ENCODE data around the gene NUDT4.
"Not testable (repeated sequence)": the region's sequence is repeated elsewhere in the genome, so short reads cannot be mapped to it uniquely, and the experiment has no call there.

NUDT4 gene

DNA sequence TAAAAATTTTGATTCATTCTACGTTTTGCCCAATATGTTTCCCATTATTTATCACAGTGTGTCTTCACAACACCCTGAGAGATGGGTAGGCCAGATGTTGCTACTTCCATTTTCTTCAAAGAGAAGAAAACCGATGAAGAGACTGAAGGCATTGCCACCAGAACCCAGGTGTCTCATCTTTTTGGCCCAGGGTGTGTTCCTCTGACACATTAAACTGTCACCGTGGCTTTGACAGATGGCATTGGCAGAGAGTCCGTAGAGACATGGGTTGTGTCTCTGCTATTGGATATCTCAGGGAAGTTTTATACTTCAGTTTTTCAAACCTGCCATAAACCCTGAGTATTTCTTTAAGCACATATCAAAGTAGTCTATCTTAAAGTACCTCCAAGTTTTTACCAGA is 11.3 kb upstream of the NUDT4 start:
- no peak for DNase-seq

DNA sequence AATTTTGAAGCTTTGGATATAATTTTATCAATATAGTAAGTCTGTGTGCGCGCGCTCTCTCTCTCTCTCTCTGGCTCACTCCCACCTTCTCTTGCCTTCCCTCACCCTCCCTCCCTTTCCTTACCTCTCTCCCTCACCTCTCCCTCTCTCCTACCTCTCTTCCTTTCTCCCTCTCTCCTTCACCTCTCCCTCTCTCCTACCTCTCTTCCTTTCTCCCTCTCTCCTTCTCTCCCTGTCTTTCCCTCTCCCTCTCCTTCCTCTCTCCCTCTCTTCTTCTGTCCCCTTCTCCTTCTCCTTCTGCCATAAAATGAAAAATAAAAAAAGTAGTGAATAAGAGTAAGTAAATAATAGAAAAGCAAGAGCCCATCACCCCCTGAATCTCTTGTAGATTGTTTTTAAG is 9.0 kb upstream of the NUDT4 start:
- DNase-seq, result no peak

- DNase-seq, result no peak
Observed at GRCh38 chr12:93369505-93369904, 8.2 kb upstream of the NUDT4 start.

GRCh38 chr12:93370947-93371346 is 6.8 kb upstream of the NUDT4 start:
- DNase-seq, result no peak

DNA sequence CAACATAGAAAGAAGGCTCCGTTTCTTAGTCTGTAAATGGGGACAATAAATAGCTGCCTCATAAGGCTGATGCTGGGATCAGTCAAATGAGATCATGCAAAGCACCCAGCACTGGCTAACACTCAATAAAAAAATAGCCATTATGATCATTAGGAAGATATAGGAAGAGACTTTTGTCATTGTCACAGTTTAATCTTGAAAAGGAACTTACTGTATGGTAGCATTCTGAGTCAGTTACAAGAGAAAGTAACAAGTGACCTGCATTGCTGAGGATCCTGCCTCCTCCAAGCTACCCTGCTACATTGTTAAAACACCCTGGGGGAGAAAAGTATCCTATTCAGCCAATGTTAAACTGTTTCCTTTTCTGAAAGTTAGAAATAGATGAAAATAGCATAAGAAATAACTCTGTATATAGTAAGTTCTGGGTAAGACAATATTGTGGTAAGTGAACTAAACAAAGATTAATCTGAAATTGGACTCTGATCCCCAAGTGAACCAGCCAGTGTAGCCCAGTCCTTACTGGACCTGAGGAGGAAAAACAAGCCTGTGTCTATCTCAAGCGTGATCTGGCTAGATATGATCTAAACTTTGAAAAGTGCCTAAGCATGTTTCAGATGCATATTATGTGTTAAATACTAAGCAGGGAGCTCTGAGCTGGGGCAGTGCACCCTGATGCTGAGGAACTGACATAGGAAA is 3.6 kb upstream of the NUDT4 start:
- no peak for DNase-seq

- no peak for DNase-seq
Observed at GRCh38 chr12:93375906-93376305, 1.8 kb upstream of the NUDT4 start.

DNA sequence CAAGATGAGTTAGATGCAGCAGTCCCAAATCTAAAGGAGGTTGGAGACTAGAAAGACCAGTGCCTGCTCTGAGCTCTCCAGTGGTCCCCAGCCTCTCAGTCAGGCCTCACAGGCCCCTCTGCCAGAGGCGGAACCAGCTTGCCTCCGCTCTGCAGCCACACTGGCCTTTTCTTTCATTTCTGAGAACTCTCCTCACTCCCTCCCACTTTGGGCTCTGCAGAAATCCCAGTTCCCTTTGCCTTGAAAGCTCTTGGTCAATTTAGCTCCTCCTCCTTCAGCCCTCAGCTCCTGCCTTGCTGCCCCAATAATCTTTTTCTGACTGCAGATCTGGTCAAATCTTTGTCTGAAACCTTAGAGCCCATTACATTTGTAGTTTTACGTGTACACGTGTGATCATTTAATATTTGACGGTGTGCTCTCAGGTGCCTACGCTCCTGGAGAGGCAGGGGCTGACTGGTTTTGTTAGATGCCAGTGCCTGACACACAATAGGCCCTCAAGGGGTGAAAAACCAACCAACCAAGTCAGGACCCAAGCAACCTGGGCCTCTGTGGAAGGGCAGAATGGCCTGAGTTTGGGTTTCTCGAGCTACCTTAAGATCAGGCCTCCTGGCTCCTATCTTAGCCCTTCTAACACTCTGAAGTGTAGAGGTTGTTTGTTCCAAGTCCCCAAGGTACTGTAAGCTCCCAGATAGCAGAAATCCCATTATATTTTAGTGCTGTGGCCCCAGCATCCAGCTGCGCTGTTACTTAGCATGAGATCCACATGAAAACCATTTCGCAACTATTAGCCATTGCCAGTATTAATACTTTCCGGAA is 1.1 kb upstream of the NUDT4 start:
- DNase-seq, result peak in 27 of 58 donors; percentile 8 to 54 (median 22)

DNA sequence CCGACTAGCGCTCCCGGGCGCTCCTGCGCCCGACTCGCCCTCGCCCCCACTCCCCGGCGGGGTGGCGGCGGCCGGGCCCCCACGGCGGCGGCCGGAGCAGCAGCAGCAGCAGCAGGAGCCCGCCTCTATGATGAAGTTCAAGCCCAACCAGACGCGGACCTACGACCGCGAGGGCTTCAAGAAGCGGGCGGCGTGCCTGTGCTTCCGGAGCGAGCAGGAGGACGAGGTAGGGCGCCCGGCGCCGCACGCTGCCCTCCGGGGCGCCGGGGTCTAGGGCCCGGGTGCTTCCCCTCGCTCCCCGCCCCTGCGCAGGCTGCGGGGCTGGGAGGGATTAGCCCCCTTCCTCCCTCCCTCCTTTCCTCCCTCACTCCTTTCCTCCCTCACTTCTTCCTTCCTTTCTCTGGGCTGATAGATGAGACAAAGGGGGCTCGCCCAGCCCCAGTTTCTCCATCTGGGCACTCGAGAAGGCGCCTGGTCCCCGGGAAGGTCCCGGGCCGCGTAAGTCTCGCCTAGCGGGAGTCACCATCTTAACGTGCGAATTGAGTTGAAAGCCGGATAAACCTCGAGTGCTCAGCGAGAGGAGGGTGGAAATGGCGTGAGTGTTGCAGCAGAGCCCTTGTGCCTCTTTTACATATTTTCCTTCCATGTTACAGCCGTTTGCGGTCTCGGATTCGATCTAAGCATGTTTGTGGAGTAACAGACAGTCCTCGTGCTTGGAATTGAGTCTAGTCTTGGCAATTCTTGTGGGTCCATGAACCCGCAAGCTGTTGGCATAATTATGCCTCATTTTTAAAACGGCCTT is 672 bp downstream of the NUDT4 start:
- peak in 33 of 58 donors; percentile 10 to 61 (median 25) for DNase-seq

DNA sequence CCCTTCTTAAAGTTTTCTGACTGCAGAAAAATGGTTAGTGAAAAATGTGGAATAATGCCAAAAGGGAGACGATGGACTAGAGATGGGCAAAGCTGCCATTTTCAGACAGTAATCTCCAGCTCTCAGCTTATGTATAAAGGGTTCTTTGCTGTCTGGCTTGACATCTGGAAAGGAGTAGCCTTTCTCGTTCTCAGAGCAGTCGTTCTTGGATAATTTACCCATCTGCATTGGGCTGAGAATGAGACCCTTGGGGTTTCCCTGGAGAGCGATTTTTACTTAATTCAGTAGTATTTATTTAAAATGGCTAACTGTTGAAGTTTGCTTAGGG is 1.2 kb downstream of the NUDT4 start:
- DNase-seq, result no peak

DNA sequence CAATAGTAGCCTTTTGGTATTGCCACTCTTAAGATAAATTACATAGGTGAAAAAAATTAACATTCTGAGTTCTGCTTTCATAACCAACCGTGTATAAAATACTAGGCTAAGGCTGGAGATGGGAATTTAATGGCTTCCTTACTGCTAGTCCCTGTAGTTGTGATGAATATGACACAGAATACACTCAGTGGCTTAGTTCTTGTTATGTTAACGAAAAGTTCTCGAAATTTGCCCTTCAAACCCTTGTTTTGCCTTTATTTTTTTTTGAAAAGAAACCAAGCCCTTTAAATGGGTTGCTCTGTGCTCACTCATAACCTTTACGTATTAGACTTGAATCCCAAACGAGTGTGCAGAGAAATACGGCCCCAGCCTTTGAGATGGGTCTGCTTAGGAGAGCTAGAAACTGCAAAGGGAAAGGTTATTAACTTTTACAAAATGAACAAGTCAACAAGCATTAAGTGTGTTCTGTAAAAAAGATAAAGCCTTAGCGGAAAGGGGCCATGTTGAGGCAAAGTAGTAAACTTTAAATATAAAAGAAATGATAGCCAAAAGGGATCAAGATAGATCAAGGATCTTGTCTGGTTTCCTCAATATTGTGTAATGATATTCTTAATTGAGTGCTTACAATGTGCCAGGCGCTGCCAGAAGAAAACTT is 1.7 kb downstream of the NUDT4 start:
- peak in 1 of 58 donors; percentile 11 for DNase-seq

DNA sequence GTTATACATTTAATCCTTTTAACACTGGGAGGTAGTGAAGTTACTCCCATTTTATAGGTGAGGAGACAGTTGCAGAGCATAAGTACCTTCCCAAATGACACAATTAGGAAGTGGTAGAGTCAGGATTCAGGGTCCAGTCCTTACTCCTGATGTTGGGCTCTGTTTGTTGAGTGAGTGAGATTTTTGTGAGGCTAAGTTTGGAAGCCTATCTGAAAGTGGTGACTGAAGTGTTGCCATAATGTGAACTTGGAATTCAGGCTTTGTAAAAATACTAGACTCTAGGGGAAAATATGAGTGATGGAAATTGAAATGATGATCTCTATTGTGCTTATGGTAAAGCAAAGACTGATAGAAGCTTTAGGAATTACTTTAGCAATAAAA is 2.2 kb downstream of the NUDT4 start:
- DNase-seq, result no peak

- DNase-seq, result no peak
Observed at GRCh38 chr12:93380480-93381121, 2.9 kb downstream of the NUDT4 start.

GRCh38 chr12:93381161-93381975 is 3.6 kb downstream of the NUDT4 start:
- DNase-seq, result no peak

DNA sequence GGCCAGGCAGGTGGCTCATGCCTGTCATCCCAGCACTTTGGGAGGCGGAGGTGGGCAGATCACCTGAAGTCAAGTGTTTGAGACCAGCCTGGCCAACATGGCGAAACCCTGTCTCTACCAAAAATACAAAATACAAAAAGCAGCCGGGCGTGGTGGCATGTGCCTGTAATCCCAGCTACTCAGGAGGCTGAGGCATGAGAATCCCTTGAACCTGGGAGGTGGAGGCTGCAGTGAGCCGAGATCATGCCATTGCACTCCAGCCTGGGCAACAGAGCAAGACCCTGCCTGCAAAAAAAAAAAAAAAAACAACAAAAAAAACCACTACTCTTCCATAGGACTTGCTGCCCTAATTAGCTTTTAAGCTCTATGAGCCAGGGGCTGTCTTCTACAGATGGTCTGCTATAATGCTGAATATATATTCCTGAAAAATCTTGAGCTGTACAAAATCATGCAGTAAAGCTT is 4.3 kb downstream of the NUDT4 start:
- DNase-seq, result not testable (repeated sequence)

- DNase-seq, result no peak
Observed at GRCh38 chr12:93387780-93388179, 10.1 kb downstream of the NUDT4 start.

GRCh38 chr12:93390031-93390430 is 12.3 kb downstream of the NUDT4 start:
- DNase-seq, result no peak

GRCh38 chr12:93390549-93391297 is 13.0 kb downstream of the NUDT4 start:
- DNase-seq, result no peak

- DNase-seq, result no peak
Observed at GRCh38 chr12:93393425-93393824, 15.7 kb downstream of the NUDT4 start.

- DNase-seq, result no peak
Observed at GRCh38 chr12:93397412-93397811, 19.7 kb downstream of the NUDT4 start.

Data from anterior cingulate cortex (tissue), 58 donors.